ENCODE results near the gene NCEH1. TPM values are rescaled to one million over a fixed set of nuclear protein-coding genes. Genes with fewer than 3 reads are reported as not detected.

NCEH1 gene
- total and polyA plus RNA-seq, 2 of the 13 experiments (the other 11 are each of a cell fraction or from before 2014, with no cell fraction given), result 12.9 to 21.4 TPM

GRCh38 chr3:172699031-172699430, 11.8 kb downstream of the NCEH1 start:
- Histone ChIP-seq H3K4me3 (replicated peaks in 1 of 3; ENCODE audit: insufficient read depth in 1 of 3, low read depth in 2 of 3, low read length in 3 of 3) (no peak overlapping the region), H3K27me3 (ENCODE audit: control insufficient read depth in 1 of 2, insufficient read depth in 2 of 2, low read length in 2 of 2) (no peaks in the 10 kb centered on the region), H3K27ac (ENCODE audit: extremely low read length, insufficient read depth, low read length) (peak overlapping the region; percentile 85), H2AFZ (ENCODE audit: low read length) (no peak overlapping the region), H3K4me1 (ENCODE audit: insufficient read depth, low read length) (peaks cover 95% of the 10 kb centered on the region), H3K4me2 (ENCODE audit: low read depth, low read length) (no peak overlapping the region), H3K9ac (ENCODE audit: insufficient read depth, low read depth, low read length) (no peak overlapping the region), H3K9me3 (ENCODE audit: low read length) (no peaks in the 10 kb centered on the region), H3K79me2 (ENCODE audit: insufficient read depth, low read length) (peaks cover 74% of the 10 kb centered on the region), H4K20me1 (ENCODE audit: insufficient read depth, low read length) (no peaks in the 10 kb centered on the region), H3K36me3 (replicated peaks in 1 of 2; ENCODE audit: control insufficient read depth in 1 of 2, insufficient read depth in 2 of 2, low read length in 2 of 2) (peaks cover 0 to 3% of the 10 kb centered on the region in 2 experiments; a peak in 2 of 5 replicates)
- no TSS peak for BruUV-seq (replicated peaks)
- no peak for DNase-seq (ENCODE audit: low spot score)
- TF ChIP-seq MYC (CRISPR knock-in tag; IDR thresholded peaks at IDR 0.05; ENCODE audit: borderline replicate concordance) (no peak), JDP2 (CRISPR knock-in tag; IDR thresholded peaks at IDR 0.05; ENCODE audit: borderline replicate concordance) (no peak), HNRNPUL1 (IDR thresholded peaks at IDR 0.05; ENCODE audit: low read depth, low read length) (no peak), SRY (CRISPR knock-in tag; IDR thresholded peaks at IDR 0.05) (no peak), ZNF556 (CRISPR knock-in tag; IDR thresholded peaks at IDR 0.05; ENCODE audit: borderline replicate concordance) (no peak), HNF4G (IDR thresholded peaks at IDR 0.05; ENCODE audit: borderline replicate concordance, low read depth, low read length) (no peak), HNF4G (CRISPR knock-in tag; IDR thresholded peaks at IDR 0.05; ENCODE audit: borderline replicate concordance, low read depth) (no peak)
- TF ChIP-seq, protein P1, sequence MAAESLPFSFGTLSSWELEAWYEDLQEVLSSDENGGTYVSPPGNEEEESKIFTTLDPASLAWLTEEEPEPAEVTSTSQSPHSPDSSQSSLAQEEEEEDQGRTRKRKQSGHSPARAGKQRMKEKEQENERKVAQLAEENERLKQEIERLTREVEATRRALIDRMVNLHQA (CRISPR knock-in tag; IDR thresholded peaks at IDR 0.05), result no peak
- TF ChIP-seq, protein P2, sequence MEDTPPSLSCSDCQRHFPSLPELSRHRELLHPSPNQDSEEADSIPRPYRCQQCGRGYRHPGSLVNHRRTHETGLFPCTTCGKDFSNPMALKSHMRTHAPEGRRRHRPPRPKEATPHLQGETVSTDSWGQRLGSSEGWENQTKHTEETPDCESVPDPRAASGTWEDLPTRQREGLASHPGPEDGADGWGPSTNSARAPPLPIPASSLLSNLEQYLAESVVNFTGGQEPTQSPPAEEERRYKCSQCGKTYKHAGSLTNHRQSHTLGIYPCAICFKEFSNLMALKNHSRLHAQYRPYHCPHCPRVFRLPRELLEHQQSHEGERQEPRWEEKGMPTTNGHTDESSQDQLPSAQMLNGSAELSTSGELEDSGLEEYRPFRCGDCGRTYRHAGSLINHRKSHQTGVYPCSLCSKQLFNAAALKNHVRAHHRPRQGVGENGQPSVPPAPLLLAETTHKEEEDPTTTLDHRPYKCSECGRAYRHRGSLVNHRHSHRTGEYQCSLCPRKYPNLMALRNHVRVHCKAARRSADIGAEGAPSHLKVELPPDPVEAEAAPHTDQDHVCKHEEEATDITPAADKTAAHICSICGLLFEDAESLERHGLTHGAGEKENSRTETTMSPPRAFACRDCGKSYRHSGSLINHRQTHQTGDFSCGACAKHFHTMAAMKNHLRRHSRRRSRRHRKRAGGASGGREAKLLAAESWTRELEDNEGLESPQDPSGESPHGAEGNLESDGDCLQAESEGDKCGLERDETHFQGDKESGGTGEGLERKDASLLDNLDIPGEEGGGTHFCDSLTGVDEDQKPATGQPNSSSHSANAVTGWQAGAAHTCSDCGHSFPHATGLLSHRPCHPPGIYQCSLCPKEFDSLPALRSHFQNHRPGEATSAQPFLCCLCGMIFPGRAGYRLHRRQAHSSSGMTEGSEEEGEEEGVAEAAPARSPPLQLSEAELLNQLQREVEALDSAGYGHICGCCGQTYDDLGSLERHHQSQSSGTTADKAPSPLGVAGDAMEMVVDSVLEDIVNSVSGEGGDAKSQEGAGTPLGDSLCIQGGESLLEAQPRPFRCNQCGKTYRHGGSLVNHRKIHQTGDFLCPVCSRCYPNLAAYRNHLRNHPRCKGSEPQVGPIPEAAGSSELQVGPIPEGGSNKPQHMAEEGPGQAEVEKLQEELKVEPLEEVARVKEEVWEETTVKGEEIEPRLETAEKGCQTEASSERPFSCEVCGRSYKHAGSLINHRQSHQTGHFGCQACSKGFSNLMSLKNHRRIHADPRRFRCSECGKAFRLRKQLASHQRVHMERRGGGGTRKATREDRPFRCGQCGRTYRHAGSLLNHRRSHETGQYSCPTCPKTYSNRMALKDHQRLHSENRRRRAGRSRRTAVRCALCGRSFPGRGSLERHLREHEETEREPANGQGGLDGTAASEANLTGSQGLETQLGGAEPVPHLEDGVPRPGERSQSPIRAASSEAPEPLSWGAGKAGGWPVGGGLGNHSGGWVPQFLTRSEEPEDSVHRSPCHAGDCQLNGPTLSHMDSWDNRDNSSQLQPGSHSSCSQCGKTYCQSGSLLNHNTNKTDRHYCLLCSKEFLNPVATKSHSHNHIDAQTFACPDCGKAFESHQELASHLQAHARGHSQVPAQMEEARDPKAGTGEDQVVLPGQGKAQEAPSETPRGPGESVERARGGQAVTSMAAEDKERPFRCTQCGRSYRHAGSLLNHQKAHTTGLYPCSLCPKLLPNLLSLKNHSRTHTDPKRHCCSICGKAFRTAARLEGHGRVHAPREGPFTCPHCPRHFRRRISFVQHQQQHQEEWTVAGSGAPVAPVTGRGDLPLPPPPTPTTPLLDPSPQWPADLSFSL (CRISPR knock-in tag; IDR thresholded peaks at IDR 0.05), result no peak
- TF ChIP-seq, protein P3, sequence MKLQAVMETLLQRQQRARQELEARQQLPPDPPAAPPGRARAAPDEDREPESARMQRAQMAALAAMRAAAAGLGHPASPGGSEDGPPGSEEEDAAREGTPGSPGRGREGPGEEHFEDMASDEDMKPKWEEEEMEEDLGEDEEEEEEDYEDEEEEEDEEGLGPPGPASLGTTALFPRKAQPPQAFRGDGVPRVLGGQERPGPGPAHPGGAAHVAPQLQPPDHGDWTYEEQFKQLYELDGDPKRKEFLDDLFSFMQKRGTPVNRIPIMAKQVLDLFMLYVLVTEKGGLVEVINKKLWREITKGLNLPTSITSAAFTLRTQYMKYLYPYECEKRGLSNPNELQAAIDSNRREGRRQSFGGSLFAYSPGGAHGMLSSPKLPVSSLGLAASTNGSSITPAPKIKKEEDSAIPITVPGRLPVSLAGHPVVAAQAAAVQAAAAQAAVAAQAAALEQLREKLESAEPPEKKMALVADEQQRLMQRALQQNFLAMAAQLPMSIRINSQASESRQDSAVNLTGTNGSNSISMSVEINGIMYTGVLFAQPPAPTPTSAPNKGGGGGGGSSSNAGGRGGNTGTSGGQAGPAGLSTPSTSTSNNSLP (IDR thresholded peaks at IDR 0.05; ENCODE audit: low read depth, low read length), result no peak
- TF ChIP-seq, protein P4, sequence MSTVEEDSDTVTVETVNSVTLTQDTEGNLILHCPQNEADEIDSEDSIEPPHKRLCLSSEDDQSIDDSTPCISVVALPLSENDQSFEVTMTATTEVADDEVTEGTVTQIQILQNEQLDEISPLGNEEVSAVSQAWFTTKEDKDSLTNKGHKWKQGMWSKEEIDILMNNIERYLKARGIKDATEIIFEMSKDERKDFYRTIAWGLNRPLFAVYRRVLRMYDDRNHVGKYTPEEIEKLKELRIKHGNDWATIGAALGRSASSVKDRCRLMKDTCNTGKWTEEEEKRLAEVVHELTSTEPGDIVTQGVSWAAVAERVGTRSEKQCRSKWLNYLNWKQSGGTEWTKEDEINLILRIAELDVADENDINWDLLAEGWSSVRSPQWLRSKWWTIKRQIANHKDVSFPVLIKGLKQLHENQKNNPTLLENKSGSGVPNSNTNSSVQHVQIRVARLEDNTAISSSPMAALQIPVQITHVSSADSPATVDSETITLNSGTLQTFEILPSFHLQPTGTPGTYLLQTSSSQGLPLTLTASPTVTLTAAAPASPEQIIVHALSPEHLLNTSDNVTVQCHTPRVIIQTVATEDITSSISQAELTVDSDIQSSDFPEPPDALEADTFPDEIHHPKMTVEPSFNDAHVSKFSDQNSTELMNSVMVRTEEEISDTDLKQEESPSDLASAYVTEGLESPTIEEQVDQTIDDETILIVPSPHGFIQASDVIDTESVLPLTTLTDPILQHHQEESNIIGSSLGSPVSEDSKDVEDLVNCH (CRISPR knock-in tag; IDR thresholded peaks at IDR 0.05), result no peak
- intact Hi-C loops (cut with micrococcal nuclease; ENCODE audit: unreplicated experiment), result no loop called here
- 98% methylated on average over 7 of the region's 7 CpGs for WGBS (ENCODE audit: low lambda C conversion rate)
- no peak for FAIRE-seq
- ChIA-PET CTCF (ENCODE audit: low intra/inter-chr PET ratio, low total read pairs) (no interaction called here), POLR2A (interaction anchor here (0.9 to 2.8 kb wide), 2 partner anchors 12 kb away, joined by 3 to 15 read pairs; partner anchors contain the start of gene NCEH1)
- in situ Hi-C loops (cut with HindIII; ENCODE audit: extremely low pct_ligation_motif_present, low pct_unique_long_range_greater_than_20kb), result no loop called here
- ATAC-seq, result no peak
